Measurements from ENCODE around the gene ZCCHC8. TPM values are rescaled to one million over a fixed set of nuclear protein-coding genes. Genes with fewer than 3 reads are reported as not detected.

Gene ZCCHC8
- total and polyA plus RNA-seq, 2 donors (not counting 3 experiments of a cell fraction or from before 2014, with no cell fraction given): 10.0 to 24.4 TPM

DNA sequence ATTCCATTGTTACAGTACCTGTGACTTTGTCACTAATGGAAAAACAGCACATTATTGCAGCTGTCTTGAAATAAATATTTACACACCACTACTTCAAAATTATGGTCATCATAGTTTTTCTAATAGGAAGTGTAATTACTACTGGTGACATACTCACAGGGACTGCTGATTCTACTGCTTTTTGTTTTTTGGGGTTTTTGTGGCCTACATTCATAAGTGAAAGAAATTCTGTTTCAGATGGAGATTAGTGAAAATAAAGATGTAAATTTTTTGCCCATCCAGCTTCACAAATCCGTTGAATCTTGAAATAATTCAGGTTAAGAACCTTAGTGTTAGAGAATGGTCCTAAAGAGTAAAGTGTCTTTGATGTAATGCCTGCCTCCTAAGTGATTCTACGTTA lies 43.8 kb upstream of the ZCCHC8 start:
- Histone ChIP-seq H3K27ac (ENCODE audit: insufficient read depth, low read depth, low read length) (no peak overlapping the region), H3K79me2 (ENCODE audit: control insufficient read depth, insufficient read depth, low read length) (no peaks in the 10 kb centered on the region), H3K36me3 (ENCODE audit: control insufficient read depth in 2 of 2, extremely low read depth in 1 of 2, insufficient read depth in 2 of 2, low read length in 2 of 2) (peaks cover 0 to 10% of the 10 kb centered on the region in 2 experiments), H2AFZ (ENCODE audit: low read depth, low read length) (no peak overlapping the region), H3K9ac (replicated peaks; ENCODE audit: extremely low read depth, insufficient read depth, low read length) (no peak overlapping the region), H4K20me1 (replicated peaks; ENCODE audit: control insufficient read depth, extremely low read depth, insufficient read depth, low read length) (no peaks in the 10 kb centered on the region), H3K27me3 (ENCODE audit: control insufficient read depth in 2 of 2, insufficient read depth in 2 of 2, low read length in 2 of 2) (no peaks in the 10 kb centered on the region), H3K9me3 (replicated peaks; ENCODE audit: control insufficient read depth, insufficient read depth, low read length) (no peaks in the 10 kb centered on the region), H3K4me3 (replicated peaks in 1 of 3; ENCODE audit: insufficient read depth in 1 of 3, low read depth in 1 of 3, low read length in 3 of 3) (no peak overlapping the region), H3K4me2 (ENCODE audit: insufficient read depth, low read length) (no peak overlapping the region), H3K4me1 (ENCODE audit: control insufficient read depth, extremely low read depth, insufficient read depth, low read length) (no peaks in the 10 kb centered on the region), H3K9me1 (replicated peaks; ENCODE audit: control insufficient read depth, extremely low read depth, insufficient read depth, low read length) (no peaks in the 10 kb centered on the region)
- dilution Hi-C loops (cut with MboI; ENCODE audit: extremely low pct_ligation_motif_present, low sequenced_read_pairs): no loop called here
- no TSS peak for BruUV-seq (replicated peaks)
- POLR2A ChIA-PET: no interaction called here
- TF ChIP-seq GATA2 (IDR thresholded peaks at IDR 0.05; ENCODE audit: insufficient read depth, insufficient read length, low read depth, low read length) (no peak), FOS (IDR thresholded peaks at IDR 0.05; ENCODE audit: borderline replicate concordance, insufficient read depth, low read length) (no peak), JUN (IDR thresholded peaks at IDR 0.05; ENCODE audit: borderline replicate concordance, insufficient read depth, insufficient read length, low read depth) (no peak), EZH2 (IDR thresholded peaks at IDR 0.05; ENCODE audit: borderline replicate concordance, low read depth, low read length, severe bottlenecking) (no peak), MAX (IDR thresholded peaks at IDR 0.05; ENCODE audit: insufficient read depth, insufficient read length) (no peak), MYC (IDR thresholded peaks at IDR 0.05; ENCODE audit: low read depth, low read length) (no peak), POLR2AphosphoS5 (IDR thresholded peaks at IDR 0.05; ENCODE audit: insufficient read depth, low read depth, low read length) (no peak), POLR2A (IDR thresholded peaks at IDR 0.05; ENCODE audit: low read depth, low read length) (no peak)
- TF ChIP-seq, protein P1, sequence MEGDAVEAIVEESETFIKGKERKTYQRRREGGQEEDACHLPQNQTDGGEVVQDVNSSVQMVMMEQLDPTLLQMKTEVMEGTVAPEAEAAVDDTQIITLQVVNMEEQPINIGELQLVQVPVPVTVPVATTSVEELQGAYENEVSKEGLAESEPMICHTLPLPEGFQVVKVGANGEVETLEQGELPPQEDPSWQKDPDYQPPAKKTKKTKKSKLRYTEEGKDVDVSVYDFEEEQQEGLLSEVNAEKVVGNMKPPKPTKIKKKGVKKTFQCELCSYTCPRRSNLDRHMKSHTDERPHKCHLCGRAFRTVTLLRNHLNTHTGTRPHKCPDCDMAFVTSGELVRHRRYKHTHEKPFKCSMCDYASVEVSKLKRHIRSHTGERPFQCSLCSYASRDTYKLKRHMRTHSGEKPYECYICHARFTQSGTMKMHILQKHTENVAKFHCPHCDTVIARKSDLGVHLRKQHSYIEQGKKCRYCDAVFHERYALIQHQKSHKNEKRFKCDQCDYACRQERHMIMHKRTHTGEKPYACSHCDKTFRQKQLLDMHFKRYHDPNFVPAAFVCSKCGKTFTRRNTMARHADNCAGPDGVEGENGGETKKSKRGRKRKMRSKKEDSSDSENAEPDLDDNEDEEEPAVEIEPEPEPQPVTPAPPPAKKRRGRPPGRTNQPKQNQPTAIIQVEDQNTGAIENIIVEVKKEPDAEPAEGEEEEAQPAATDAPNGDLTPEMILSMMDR (IDR thresholded peaks at IDR 0.05; ENCODE audit: extremely low read depth in 1 of 2, insufficient read depth in 1 of 2, low read depth in 1 of 2, low read length in 2 of 2): no peak
- DNase-seq (ENCODE audit: low read depth, low spot score): no peak
- CTCF ChIA-PET: no interaction called here
- no peak for FAIRE-seq
- intact Hi-C loops (cut with micrococcal nuclease): no loop called here
